GM23248 (cell line): ENCODE measurements around the gene TMEM151A.

Source experiments
- EZH2 ChIP-seq: fragments of 200-600 bp; sonication (generic); IDR thresholded peaks from 2 replicates; pipeline ENCODE4 v1.6.1; 2018; ENCODE audit warnings: antibody characterized with exemption, mild to moderate bottlenecking; ENCODE audit not compliant: insufficient read depth, poor library complexity, severe bottlenecking
- EZH2phosphoT487 ChIP-seq: fragments of 200-600 bp; sonication (generic); IDR thresholded peaks from 2 replicates; pipeline ENCODE4 v1.6.1; 2018; ENCODE audit warnings: antibody characterized with exemption, moderate library complexity, mild to moderate bottlenecking, low read depth; ENCODE audit not compliant: insufficient read depth

- no peak for TF ChIP-seq EZH2phosphoT487
- no peak for TF ChIP-seq EZH2
These were observed 8.1 kb upstream of the TMEM151A start for GRCh38 chr11:66283461-66284105.
